ENCODE measurements around the gene MEIS1.

The MEIS1 gene

DNA sequence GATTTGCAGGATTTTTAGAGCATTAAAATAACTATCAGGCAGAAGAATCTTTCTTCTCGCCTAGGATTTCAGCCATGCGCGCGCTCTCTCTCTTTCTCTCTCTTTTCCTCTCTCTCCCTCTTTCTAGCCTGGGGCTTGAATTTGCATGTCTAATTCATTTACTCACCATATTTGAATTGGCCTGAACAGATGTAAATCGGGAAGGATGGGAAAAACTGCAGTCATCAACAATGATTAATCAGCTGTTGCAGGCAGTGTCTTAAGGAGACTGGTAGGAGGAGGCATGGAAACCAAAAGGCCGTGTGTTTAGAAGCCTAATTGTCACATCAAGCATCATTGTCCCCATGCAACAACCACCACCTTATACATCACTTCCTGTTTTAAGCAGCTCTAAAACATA, 137.0 kb downstream of the MEIS1 start:
- no peak for DNase-seq

GRCh38 chr2:66572391-66572790, 137.5 kb downstream of the MEIS1 start:
- DNase-seq, result no peak

GRCh38 chr2:66573416-66573815, 138.5 kb downstream of the MEIS1 start:
- no peak for DNase-seq

DNA sequence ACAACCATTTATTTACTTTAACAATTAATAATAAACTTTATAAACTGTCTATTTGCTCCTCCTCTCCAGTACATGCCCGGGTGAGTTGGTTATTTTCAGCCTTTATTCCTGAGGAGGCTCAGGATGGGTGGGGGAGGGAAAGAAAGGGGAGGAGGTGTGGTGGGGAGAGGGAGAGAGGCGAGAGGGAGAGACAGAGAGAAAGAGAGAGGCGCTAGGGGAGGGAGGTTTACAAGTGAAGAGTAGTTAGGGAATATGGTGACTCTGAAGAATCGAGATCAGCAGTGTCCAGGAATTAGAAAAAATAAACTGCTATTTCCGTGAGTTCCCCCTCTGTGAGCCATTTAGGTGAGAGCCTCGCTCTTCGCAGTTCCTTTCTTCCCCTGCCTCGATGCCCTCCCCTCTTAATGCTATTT, 138.9 kb downstream of the MEIS1 start:
- no peak for DNase-seq

GRCh38 chr2:66574701-66575624, 140.0 kb downstream of the MEIS1 start:
- DNase-seq, result peak; percentile 88

- DNase-seq, result peak; percentile 31
These were observed 140.8 kb downstream of the MEIS1 start for GRCh38 chr2:66575625-66576310.

GRCh38 chr2:66576311-66576560, 141.3 kb downstream of the MEIS1 start:
- no peak for DNase-seq

GRCh38 chr2:66576561-66577320, 141.8 kb downstream of the MEIS1 start:
- DNase-seq, result peak; percentile 40

- DNase-seq, result no peak
These were observed 142.6 kb downstream of the MEIS1 start for GRCh38 chr2:66577321-66578053.

DNA sequence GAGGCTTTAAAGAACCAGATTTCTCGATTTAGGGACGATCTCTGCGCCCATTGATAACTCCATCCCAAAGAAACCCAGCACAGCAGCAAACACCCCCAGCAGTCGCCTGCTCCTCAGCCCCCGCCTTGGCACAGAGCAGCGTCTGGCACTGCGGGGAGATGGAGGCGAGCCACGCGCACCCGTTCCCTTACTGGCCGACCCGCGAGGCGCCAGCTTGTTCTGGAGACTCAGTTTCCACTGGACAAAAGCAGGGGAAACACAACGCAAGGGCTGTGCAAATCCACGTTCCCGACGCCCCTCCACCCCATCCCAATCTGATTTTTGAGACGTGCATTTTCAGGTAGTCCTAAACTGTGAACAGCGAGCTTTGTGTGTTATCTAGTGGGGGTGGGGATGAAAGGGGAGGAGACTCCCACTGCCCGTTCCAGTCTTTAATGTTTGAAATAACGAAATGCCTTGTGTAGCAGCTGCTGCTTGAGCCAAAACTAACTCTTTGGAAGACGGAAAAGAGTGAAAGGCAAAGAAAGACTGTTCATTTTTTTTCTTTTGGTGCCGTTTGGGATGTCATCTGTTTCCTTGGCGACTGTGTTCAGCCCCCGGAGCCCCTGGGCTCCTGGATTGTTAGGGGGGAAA, 143.2 kb downstream of the MEIS1 start:
- no peak for DNase-seq

DNA sequence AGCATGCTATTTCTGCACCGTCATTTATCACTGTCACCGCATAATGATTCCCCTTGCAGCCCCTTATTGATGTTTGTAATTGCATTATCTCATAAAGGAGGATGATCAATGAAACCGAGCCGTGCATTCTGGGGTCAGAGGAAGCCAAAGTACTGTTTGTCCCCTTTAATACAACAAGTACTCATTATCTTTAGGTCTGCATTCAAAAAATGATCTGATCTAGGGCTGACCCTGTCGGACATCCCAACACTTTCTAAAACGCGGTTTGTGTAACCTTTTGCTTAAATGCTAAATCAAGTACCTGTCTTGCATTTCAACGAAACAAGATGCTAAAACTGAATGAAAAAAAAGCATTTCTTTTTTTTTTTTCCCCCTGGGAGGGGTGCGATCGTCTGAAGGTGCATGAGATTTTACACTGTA, 143.8 kb downstream of the MEIS1 start:
- no peak for DNase-seq

GRCh38 chr2:66579186-66580126, 144.5 kb downstream of the MEIS1 start:
- DNase-seq, result no peak

GRCh38 chr2:66580166-66581049, 145.5 kb downstream of the MEIS1 start:
- DNase-seq, result no peak

GRCh38 chr2:66581339-66582103, 146.6 kb downstream of the MEIS1 start:
- no peak for DNase-seq

DNA sequence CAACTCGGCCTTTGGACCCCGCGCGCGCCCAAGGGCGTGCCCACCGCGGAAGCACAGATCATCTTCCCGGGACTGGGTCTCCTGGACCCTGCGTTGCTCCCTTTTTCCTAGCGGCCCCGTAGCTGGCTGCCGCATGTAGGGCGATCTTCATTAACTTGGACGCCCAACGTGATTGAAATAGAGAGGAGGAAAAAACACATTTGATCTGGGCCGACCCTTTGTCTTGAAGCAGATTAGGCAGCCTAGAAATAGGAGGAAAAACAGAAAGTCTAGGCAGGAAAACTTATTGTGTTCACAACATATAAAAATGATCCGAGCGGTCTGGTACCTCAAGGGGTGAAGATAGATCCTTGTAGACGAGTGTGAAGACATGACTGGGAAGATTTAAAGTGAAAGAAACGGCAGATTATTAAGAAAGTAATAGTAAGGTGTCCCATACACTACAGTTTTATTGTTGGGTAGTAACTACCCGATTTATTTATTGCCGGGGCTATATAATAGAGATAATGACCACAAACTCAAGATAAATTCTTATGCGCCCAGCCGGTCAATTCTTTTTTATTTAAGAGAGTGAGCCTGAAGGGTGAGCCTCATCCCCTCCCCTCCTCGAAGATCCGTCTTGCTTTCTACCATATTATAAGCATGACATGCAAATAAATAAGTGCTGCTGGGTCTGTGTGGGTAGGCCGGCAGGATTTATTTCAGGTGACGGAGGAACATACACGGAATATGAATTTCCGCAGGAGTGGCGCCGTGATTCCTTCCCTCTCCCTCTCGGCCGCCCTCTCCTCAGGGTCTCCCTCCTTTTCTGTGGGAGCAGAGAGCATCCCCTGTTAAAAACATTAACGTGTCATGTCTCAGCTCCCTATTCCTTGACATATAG, 147.4 kb downstream of the MEIS1 start:
- no peak for DNase-seq

DNA sequence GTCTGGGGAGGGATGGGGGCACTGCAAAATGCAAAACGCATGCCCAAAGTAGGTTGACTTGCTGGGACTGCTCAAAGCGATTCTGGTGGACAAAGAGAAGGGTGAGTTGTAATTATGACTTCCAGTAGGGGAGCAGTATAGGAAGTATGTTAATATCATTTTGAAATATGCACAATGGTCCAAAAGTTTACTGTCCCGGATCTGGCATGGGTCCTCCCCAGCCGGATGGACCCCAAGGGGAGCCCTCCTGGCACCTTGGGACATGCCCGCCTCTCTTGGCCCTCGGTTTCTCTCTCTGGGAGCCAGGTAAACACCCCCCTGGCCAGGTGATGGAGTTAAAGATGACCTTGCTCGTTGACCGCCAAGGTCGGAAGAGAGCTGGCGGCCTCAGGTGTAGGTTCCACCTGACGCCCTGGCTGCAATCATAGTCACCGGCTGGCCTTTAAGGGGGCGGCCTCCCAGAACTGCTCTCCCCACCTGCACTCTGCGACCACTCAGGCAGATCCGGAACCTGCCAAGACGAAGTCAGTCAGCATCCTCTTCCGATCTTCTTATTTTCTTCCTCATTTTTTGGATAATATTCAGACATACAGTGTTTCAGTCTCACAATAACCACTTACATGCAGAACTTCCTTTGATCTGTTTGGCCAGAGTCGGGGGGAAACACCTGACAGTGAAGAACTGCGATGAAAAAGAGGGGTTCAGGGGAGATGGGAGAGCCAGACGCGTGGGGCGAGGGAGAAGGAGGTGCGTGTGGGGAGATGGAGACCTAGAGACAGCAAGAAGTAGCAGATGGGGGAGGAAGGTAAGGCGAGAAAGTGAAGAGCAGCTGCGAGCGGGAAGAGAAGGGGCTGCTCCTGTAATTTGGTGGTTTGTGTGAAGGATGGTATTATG, 148.3 kb downstream of the MEIS1 start:
- no peak for DNase-seq

DNA sequence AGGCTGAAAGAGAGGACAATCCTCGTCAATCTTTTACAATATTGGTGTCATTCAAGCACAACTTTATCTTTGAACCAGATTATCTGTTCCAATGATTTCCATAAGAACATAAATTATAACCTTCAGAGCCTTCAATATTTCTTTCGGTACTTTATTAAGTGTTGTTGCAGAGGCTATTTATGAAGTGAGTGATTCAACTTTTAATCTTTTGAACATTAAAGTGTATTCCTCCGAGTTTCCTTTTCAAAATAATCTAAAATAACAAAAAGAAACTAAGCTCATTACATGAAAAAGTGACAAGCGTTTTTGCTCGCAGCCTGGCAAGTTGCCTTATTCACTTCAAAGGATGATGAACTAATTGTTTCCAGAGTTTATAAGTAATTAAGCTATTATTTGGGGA, 149.0 kb downstream of the MEIS1 start:
- no peak for DNase-seq
